ENCODE measurements around the gene ABL2.

The ABL2 gene

GRCh38 chr1:179129702-179130473 lies 99.6 kb downstream of the ABL2 start:
- peak; percentile 15 for DNase-seq

GRCh38 chr1:179128520-179128919 lies 101.0 kb downstream of the ABL2 start:
- no peak for DNase-seq

GRCh38 chr1:179127163-179127895 lies 102.1 kb downstream of the ABL2 start:
- DNase-seq = no peak

- no peak for DNase-seq
Observed at GRCh38 chr1:179126338-179127060, 103.0 kb downstream of the ABL2 start.

GRCh38 chr1:179124873-179125272 lies 104.6 kb downstream of the ABL2 start:
- no peak for DNase-seq

- peak; percentile 60 for DNase-seq
Observed at GRCh38 chr1:179121159-179121938, 108.1 kb downstream of the ABL2 start.

- DNase-seq = no peak
Observed at GRCh38 chr1:179120736-179121135, 108.7 kb downstream of the ABL2 start.

GRCh38 chr1:179119513-179119912 lies 110.0 kb downstream of the ABL2 start:
- no peak for DNase-seq

- no peak for DNase-seq
Observed at GRCh38 chr1:179115181-179115580, 114.3 kb downstream of the ABL2 start.

GRCh38 chr1:179108644-179109043 lies 120.8 kb downstream of the ABL2 start:
- DNase-seq = no peak

GRCh38 chr1:179107706-179108629 lies 121.5 kb downstream of the ABL2 start:
- no peak for DNase-seq

GRCh38 chr1:179105393-179105792 lies 124.1 kb downstream of the ABL2 start:
- no peak for DNase-seq

- DNase-seq = no peak
Observed at GRCh38 chr1:179104611-179105250, 124.7 kb downstream of the ABL2 start.

GRCh38 chr1:179103999-179104398 lies 125.5 kb downstream of the ABL2 start:
- DNase-seq = no peak

GRCh38 chr1:179101566-179101965 lies 127.9 kb downstream of the ABL2 start:
- DNase-seq = no peak

GRCh38 chr1:179099891-179100290 lies 129.6 kb downstream of the ABL2 start:
- no peak for DNase-seq

- DNase-seq = no peak
Observed at GRCh38 chr1:179095924-179096323, 133.6 kb downstream of the ABL2 start.

- no peak for DNase-seq
Observed at GRCh38 chr1:179095377-179095776, 134.1 kb downstream of the ABL2 start.

- no peak for DNase-seq
Observed at GRCh38 chr1:179094818-179095217, 134.7 kb downstream of the ABL2 start.

GRCh38 chr1:179092896-179093461 lies 136.5 kb downstream of the ABL2 start:
- DNase-seq = no peak

- DNase-seq = no peak
Observed at GRCh38 chr1:179091691-179092165, 137.7 kb downstream of the ABL2 start.
